ENCODE measurements around the gene MGMT.

The MGMT gene

GRCh38 chr10:129659508-129660268 is 192.6 kb downstream of the MGMT start:
- no peak for DNase-seq

- no peak for DNase-seq
Observed at GRCh38 chr10:129660569-129660968, 193.5 kb downstream of the MGMT start.

- no peak for DNase-seq
Observed at GRCh38 chr10:129662426-129662825, 195.4 kb downstream of the MGMT start.

GRCh38 chr10:129670124-129670523 is 203.1 kb downstream of the MGMT start:
- DNase-seq, result no peak

GRCh38 chr10:129673292-129673691 is 206.3 kb downstream of the MGMT start:
- DNase-seq, result no peak

- DNase-seq, result no peak
Observed at GRCh38 chr10:129675027-129675769, 208.2 kb downstream of the MGMT start.

- DNase-seq, result no peak
Observed at GRCh38 chr10:129676014-129676413, 209.0 kb downstream of the MGMT start.

- no peak for DNase-seq
Observed at GRCh38 chr10:129677377-129677927, 210.4 kb downstream of the MGMT start.

GRCh38 chr10:129678186-129678585 is 211.1 kb downstream of the MGMT start:
- DNase-seq, result no peak

GRCh38 chr10:129679207-129679606 is 212.2 kb downstream of the MGMT start:
- no peak for DNase-seq

- no peak for DNase-seq
Observed at GRCh38 chr10:129680661-129681344, 213.8 kb downstream of the MGMT start.

- no peak for DNase-seq
Observed at GRCh38 chr10:129681856-129682255, 214.8 kb downstream of the MGMT start.

GRCh38 chr10:129683519-129683918 is 216.5 kb downstream of the MGMT start:
- no peak for DNase-seq

GRCh38 chr10:129683920-129684319 is 216.9 kb downstream of the MGMT start:
- DNase-seq, result no peak

GRCh38 chr10:129685271-129685670 is 218.2 kb downstream of the MGMT start:
- DNase-seq, result no peak

GRCh38 chr10:129689671-129690071 is 222.6 kb downstream of the MGMT start:
- DNase-seq, result no peak

- no peak for DNase-seq
Observed at GRCh38 chr10:129690248-129691070, 223.4 kb downstream of the MGMT start.

GRCh38 chr10:129692695-129693094 is 225.7 kb downstream of the MGMT start:
- DNase-seq, result no peak

GRCh38 chr10:129693382-129693781 is 226.3 kb downstream of the MGMT start:
- DNase-seq, result no peak

- DNase-seq, result no peak
Observed at GRCh38 chr10:129694184-129694583, 227.1 kb downstream of the MGMT start.

- DNase-seq, result no peak
Observed at GRCh38 chr10:129694691-129695243, 227.7 kb downstream of the MGMT start.

- no peak for DNase-seq
Observed at GRCh38 chr10:129695671-129696070, 228.6 kb downstream of the MGMT start.
